OCI-M2 (cell line): Measurements from ENCODE around the gene ATP8B1.
A peak's percentile ranks its signal among the peaks of the same experiment; 100 is the strongest.

Source experiments
- DNase-seq: peaks from one replicate; lab custom pipeline; 2025; ENCODE audit not compliant: unreplicated experiment; lab: John Stamatoyannopoulos, UW

The ATP8B1 gene

DNA sequence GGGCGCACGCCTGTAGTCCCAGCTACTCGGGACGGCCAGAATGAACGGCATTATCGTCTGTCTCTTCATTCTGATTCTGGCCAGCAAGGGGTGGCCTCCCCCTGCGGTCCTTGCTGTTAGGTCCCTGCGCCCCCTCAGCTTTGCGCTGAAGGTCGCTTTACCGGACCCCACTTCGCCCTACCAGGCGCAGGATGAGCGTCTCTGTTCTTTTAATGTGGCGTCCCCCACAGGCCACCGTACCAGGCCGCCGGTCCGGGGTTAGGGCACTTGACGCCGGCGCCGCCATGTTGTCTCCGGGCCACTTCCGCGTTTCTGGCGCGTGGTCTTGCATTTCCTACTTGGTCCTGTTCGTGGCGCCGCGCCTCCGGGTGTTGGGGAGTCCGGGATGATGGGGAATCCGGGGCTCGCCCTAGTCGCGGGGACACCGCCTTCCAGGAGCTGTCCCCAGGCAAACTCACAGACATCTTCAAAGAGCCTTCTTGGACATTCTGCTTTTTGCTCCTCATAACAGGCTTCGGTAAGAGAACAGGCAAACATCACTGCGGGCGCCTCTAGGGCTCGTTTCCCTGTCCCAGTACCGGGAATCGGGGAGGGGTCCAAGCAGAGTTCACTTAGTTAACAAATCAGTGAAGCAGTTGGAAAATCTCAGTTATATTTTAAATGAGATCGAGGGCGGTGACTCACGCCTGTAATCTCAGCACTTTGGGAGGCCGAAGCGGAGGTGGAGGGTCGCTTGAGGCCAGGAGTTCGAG, 172.9 kb downstream of the ATP8B1 start:
- DNase-seq, result peak; percentile 39

DNA sequence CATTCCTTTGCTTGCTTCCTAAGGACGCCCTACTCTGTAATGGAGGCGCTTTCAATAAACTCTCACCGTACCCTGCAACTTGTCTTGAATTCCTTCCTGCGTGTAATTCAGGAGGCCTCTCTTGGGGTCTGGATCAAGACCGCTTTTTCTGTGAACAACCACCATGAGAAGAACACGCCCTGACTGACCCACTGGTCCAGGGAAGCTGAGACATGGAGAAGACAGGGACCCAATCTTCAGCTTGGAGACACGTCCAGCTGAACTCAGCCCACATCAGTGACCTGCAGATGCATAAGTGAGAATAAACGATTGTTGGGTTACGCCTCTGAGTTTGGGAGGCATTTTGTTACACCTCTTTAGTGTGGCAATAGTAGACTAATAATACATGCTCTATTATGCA, 173.7 kb downstream of the ATP8B1 start:
- DNase-seq, result no peak

DNA sequence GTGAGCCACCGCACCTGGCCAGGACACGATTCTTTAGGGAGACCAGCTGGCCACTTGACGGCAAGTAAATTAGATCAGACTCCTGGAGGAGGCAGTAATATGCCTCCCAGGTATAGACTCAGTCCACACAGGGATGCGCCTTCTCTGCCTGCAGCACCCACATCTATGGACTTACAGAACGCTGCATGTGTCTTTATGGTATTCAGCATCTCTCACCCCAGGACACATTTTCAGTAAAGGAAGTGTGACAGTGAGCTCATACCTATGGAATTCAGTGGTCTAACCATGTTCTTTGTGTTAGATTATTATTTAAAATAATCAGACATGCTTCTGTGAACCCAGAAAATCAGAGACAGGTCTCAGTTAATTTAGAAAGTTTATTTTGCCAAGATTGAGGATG, 175.6 kb downstream of the ATP8B1 start:
- no peak for DNase-seq

DNA sequence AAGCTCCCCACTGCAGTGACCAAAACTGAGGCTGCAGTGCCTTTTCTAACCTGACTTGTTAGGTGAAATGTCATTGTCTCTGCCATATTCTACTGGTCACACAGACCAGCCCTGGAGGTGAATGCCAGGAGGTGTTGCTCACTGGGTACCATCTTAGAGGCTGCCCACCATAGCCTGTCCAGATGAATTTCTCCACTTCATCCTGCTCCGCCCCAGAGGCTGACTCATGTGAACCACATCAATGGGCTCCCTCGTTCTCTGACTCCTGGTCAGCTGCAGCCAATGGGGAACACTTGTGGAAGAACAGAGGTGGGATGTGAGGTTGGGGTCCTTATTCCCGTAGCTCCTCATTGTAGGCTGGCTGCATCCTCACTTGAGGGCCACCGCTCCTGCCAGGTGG, 178.1 kb downstream of the ATP8B1 start:
- DNase-seq, result no peak

DNA sequence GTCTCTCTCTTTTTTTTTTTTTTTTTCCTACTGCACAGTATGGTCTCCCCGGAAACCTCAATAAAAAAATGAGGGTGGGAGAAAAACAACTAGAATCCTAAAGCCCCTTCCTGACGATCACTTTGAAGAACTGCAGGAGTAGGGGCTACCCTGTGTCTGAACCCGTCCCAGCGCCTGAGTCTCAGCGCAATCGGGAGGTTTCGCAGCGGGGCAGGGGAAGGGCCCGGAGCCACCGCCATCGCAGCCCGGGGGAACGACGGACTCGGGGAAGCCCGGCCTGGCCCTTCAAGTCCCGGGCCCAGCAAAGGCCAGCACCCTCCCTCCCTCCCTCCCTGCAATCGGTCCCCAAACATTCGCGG, 181.9 kb downstream of the ATP8B1 start:
- no peak for DNase-seq

DNA sequence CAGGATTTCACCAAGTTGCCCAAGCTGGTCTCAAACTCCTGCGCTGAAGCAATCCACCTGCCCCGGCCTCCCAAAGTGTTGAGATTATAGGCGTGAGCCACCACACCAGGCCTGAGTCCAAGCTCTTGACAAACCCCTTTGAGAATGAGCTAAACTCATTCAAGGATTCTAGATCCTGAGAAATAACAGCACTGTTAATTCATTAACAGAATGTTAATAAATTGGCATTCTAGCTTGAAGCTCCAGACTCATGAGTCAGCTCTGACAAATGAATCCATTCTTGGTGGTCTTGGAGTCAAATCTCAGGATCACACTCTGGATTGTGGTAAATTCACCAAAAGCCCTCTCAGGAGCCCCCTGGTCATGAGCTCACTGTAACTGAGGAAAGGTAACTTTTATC, 183.2 kb downstream of the ATP8B1 start:
- DNase-seq, result no peak

DNA sequence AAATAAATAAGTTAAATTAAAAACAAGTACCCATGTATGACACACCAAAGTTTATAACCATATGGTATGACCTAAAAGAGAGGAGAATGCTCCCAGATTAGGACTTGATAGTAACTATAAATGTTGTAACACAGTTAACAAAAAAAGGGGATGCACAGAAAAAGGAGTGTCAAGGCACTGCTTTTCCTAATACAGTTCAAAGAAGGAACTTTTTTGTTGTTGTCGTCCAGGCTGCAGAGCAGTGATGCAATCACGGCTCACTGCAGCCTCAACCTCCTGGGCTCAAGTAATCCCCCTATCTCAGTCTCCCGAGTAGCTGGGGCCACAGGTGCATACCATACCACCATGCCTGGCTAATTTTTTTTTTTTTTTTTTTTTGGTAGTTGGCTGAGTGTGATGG, 184.2 kb downstream of the ATP8B1 start:
- no peak for DNase-seq

DNA sequence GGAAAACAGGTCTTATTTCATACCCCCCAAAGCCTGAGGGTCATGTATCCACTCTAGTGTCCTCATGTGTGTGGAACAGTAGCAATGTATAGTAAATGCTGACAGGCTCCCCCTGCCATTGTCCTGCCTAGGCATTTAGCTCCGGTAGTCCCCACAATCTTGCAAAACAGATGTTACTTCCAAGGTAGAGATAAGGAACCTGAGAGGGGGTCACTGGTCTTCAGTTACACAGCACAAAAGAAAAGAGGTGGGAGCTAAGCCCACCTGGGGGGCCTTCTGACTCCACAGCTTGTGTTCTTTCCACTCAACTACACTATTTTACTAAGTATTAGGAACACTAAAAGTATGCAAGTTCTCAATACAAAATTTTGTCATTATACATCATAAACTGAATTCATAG, 199.2 kb downstream of the ATP8B1 start:
- DNase-seq, result no peak
